ENCODE measurements around the gene GSTO2. TPM values are rescaled to one million over a fixed set of nuclear protein-coding genes. Genes with fewer than 3 reads are reported as not detected.

Gene GSTO2
- total and polyA plus RNA-seq, 2 of the 13 experiments (the other 11 are each of a cell fraction or from before 2014, with no cell fraction given): 2.1 to 7.9 TPM

GRCh38 chr10:104253106-104253505 is 15.9 kb upstream of the GSTO2 start (continued):
- TF ChIP-seq KDM5A (IDR thresholded peaks at IDR 0.05; ENCODE audit: borderline replicate concordance, low read length) (no peak; the same call in 1 of the 2 replicates), MTF1 (CRISPR knock-in tag; IDR thresholded peaks at IDR 0.05) (no peak), ZFP36L1 (CRISPR knock-in tag; IDR thresholded peaks at IDR 0.05) (no peak), NCOA2 (CRISPR knock-in tag; IDR thresholded peaks at IDR 0.05) (peak; percentile 92), MIER3 (CRISPR knock-in tag; IDR thresholded peaks at IDR 0.05; ENCODE audit: borderline replicate concordance) (peak; percentile 77; the same call in 1 of the 2 replicates), HMG20A (CRISPR knock-in tag; IDR thresholded peaks at IDR 0.05; ENCODE audit: borderline replicate concordance) (peak; percentile 75; the same call in 1 of the 2 replicates), EHMT2 (IDR thresholded peaks at IDR 0.05; ENCODE audit: borderline replicate concordance, low read depth, low read length) (no peak), RFX1 (IDR thresholded peaks at IDR 0.05) (no peak), AKAP8 (CRISPR knock-in tag; IDR thresholded peaks at IDR 0.05) (peak; percentile 68; the same call in 1 of the 2 replicates), XRCC5 (optimal IDR thresholded peaks at IDR 0.05; ENCODE audit: low read length) (no peak), ZNF441 (CRISPR knock-in tag; IDR thresholded peaks at IDR 0.05; ENCODE audit: borderline replicate concordance) (no peak), CBX2 (IDR thresholded peaks at IDR 0.05; ENCODE audit: low read depth, low read length) (no peak), CBX2 (CRISPR knock-in tag; IDR thresholded peaks at IDR 0.05; ENCODE audit: low read depth) (no peak), SOX6 (IDR thresholded peaks at IDR 0.05) (no peak), SOX6 (CRISPR knock-in tag; IDR thresholded peaks at IDR 0.05) (peak; percentile 89), ZNF124 (CRISPR knock-in tag; IDR thresholded peaks at IDR 0.05) (no peak), RFX5 (IDR thresholded peaks at IDR 0.05; ENCODE audit: low read depth, low read length) (no peak), PAF1 (CRISPR knock-in tag; IDR thresholded peaks at IDR 0.05) (no peak), JUN (CRISPR knock-in tag; IDR thresholded peaks at IDR 0.05) (peak; percentile 78; the same call in 1 of the 2 replicates), NFIB (CRISPR knock-in tag; IDR thresholded peaks at IDR 0.05; ENCODE audit: borderline replicate concordance) (no peak), ZFAT (CRISPR knock-in tag; conservative IDR thresholded peaks at IDR 0.05) (no peak), ZNF713 (CRISPR knock-in tag; IDR thresholded peaks at IDR 0.05) (no peak), ATF7-NPFF (CRISPR knock-in tag; IDR thresholded peaks at IDR 0.05; ENCODE audit: low read depth) (no peak), ZNF614 (CRISPR knock-in tag; IDR thresholded peaks at IDR 0.05; ENCODE audit: borderline replicate concordance) (peak; percentile 73), HMGXB4 (CRISPR knock-in tag; IDR thresholded peaks at IDR 0.05; ENCODE audit: borderline replicate concordance in 1 of 2, low read depth in 1 of 2) (peak in 1 of 2 experiments; percentile 68; a peak in 2 of 4 replicates), ZNF251 (CRISPR knock-in tag; IDR thresholded peaks at IDR 0.05) (no peak), SRF (IDR thresholded peaks at IDR 0.05; ENCODE audit: low read depth, low read length) (peak; percentile 43; the same call in 1 of the 2 replicates), ZBTB25 (CRISPR knock-in tag; IDR thresholded peaks at IDR 0.05) (peak; percentile 22; the same call in 1 of the 2 replicates), SRSF9 (IDR thresholded peaks at IDR 0.05; ENCODE audit: borderline replicate concordance, insufficient read depth, low read depth, low read length, poor library complexity, severe bottlenecking) (no peak)
- TF ChIP-seq, protein P1, sequence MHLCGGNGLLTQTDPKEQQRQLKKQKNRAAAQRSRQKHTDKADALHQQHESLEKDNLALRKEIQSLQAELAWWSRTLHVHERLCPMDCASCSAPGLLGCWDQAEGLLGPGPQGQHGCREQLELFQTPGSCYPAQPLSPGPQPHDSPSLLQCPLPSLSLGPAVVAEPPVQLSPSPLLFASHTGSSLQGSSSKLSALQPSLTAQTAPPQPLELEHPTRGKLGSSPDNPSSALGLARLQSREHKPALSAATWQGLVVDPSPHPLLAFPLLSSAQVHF (CRISPR knock-in tag; IDR thresholded peaks at IDR 0.05): no peak

Data from HepG2 (cell line).